ENCODE results near the gene TDRD12.
"Not testable (repeated sequence)": the region's sequence is repeated elsewhere in the genome, so short reads cannot be mapped to it uniquely, and the experiment has no call there.

Gene TDRD12

GRCh38 chr19:32779082-32779481 is 59.5 kb downstream of the TDRD12 start:
- no peak for TF ChIP-seq CTCF (IDR thresholded peaks at IDR 0.05; ENCODE audit: insufficient read depth, missing control alignments)
- FAIRE-seq: no peak
- no peak for DNase-seq (ENCODE audit: insufficient read length, low spot score)

GRCh38 chr19:32781280-32781679 is 61.7 kb downstream of the TDRD12 start:
- no peak for FAIRE-seq

GRCh38 chr19:32782089-32782488 is 62.5 kb downstream of the TDRD12 start:
- FAIRE-seq: not testable (repeated sequence)

More at GRCh38 chr19:32781280-32781679, 61.7 kb downstream of the TDRD12 start:
- no peak for DNase-seq (ENCODE audit: insufficient read length, low spot score)
- TF ChIP-seq CTCF (IDR thresholded peaks at IDR 0.05; ENCODE audit: insufficient read depth, missing control alignments): no peak

GRCh38 chr19:32787161-32787813 is 67.7 kb downstream of the TDRD12 start:
- FAIRE-seq; DNase-seq (ENCODE audit: insufficient read length, low spot score): not testable (repeated sequence)

More at GRCh38 chr19:32782089-32782488, 62.5 kb downstream of the TDRD12 start:
- DNase-seq (ENCODE audit: insufficient read length, low spot score): not testable (repeated sequence)

- not testable (repeated sequence) for DNase-seq (ENCODE audit: insufficient read length, low spot score); FAIRE-seq
These were observed 68.3 kb downstream of the TDRD12 start for GRCh38 chr19:32787895-32788294.

GRCh38 chr19:32789429-32789828 is 69.9 kb downstream of the TDRD12 start:
- no peak for TF ChIP-seq CTCF (IDR thresholded peaks at IDR 0.05; ENCODE audit: insufficient read depth, missing control alignments)
- FAIRE-seq: no peak
- no peak for DNase-seq (ENCODE audit: insufficient read length, low spot score)

- TF ChIP-seq CTCF (IDR thresholded peaks at IDR 0.05; ENCODE audit: insufficient read depth, missing control alignments): no peak
- DNase-seq (ENCODE audit: insufficient read length, low spot score) (no peak), FAIRE-seq (no peak)
These were observed 78.6 kb downstream of the TDRD12 start for GRCh38 chr19:32798201-32798600.

- no peak for DNase-seq (ENCODE audit: insufficient read length, low spot score)
- no peak for TF ChIP-seq CTCF (IDR thresholded peaks at IDR 0.05; ENCODE audit: insufficient read depth, missing control alignments)
- FAIRE-seq: no peak
These were observed 80.6 kb downstream of the TDRD12 start for GRCh38 chr19:32800191-32800590.

GRCh38 chr19:32800754-32801153 is 81.2 kb downstream of the TDRD12 start:
- no peak for TF ChIP-seq CTCF (IDR thresholded peaks at IDR 0.05; ENCODE audit: insufficient read depth, missing control alignments)
- DNase-seq (ENCODE audit: insufficient read length, low spot score) (no peak), FAIRE-seq (no peak)

All from D721Med (cell line).